ENCODE measurements around the gene FASTKD3. TPM values are rescaled to one million over a fixed set of nuclear protein-coding genes. Genes with fewer than 3 reads are reported as not detected.

Gene FASTKD3
- total and polyA plus RNA-seq, 2 of the 4 experiments (the other 2 are of a cell fraction), result 8.4 to 12.7 TPM

DNA sequence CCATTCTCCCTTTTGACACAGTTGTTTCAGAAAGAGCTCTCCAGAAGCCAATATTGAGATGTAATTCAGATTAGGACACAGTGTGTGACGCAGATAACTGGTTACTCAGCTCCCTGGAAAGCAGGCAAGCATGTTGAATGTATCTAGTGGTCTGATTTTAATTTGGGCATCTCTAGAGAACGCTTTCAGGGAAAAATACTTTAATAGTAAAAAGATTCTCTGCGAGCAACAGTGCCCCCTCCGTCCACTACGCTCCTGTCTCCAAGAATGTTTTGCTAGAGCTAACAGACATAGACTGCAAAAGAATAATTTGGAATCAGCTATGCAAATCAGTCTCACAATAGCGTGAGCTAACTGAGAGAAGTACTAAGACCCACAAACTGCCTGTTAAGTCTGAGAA, 41.2 kb downstream of the FASTKD3 start:
- Histone ChIP-seq H2AFZ (replicated peaks; ENCODE audit: low read length, poor library complexity) (no peak overlapping the region), H2BK15ac (ENCODE audit: low read depth, low read length) (no peak overlapping the region), H2BK120ac (ENCODE audit: low read depth, low read length) (no peak overlapping the region), H3K4me2 (ENCODE audit: low read depth, low read length) (no peak overlapping the region), H4K20me1 (ENCODE audit: insufficient read depth, low read length) (no peaks in the 10 kb centered on the region), H3K4me1 (ENCODE audit: control insufficient read depth, insufficient read depth, low read length) (no peaks in the 10 kb centered on the region), H3K56ac (ENCODE audit: extremely low read depth, insufficient read depth, low read length) (no peak overlapping the region), H2AK9ac (replicated peaks; ENCODE audit: low read depth, low read length, poor library complexity) (no peak overlapping the region), H2BK20ac (ENCODE audit: low read depth, low read length) (no peak overlapping the region), H3K18ac (ENCODE audit: low read depth, low read length) (no peak overlapping the region), H3K9me1 (ENCODE audit: insufficient read depth, low read length) (no peaks in the 10 kb centered on the region), H4K91ac (ENCODE audit: insufficient read depth, low read depth, low read length) (no peak overlapping the region), H3K14ac (replicated peaks; ENCODE audit: low read depth, low read length) (no peak overlapping the region), H3K23ac (ENCODE audit: low read depth, low read length) (no peak overlapping the region), H3K4me3 (ENCODE audit: insufficient read depth, low read depth, low read length) (no peak overlapping the region), H3K36me3 (ENCODE audit: control insufficient read depth, insufficient read depth, low read length) (no peaks in the 10 kb centered on the region), H3K27me3 (ENCODE audit: control insufficient read depth, insufficient read depth, low read length) (peaks cover 2% of the 10 kb centered on the region), H4K8ac (ENCODE audit: low read depth in 2 of 2, low read length in 2 of 2) (no peak overlapping the region), H3K9ac (ENCODE audit: low read depth, low read length) (no peak overlapping the region), H3K27ac (ENCODE audit: insufficient read depth, low read length) (no peak overlapping the region), H3K4ac (ENCODE audit: low read depth, low read length) (no peak overlapping the region), H3K9me3 (ENCODE audit: control insufficient read depth, insufficient read depth, low read length) (no peaks in the 10 kb centered on the region), H2AK5ac (ENCODE audit: low read depth, low read length) (no peak overlapping the region), H2BK5ac (ENCODE audit: low read depth, low read length, poor library complexity, severe bottlenecking) (no peak overlapping the region), H3K79me1 (ENCODE audit: low read depth in 1 of 2, low read length in 2 of 2) (no peaks in the 10 kb centered on the region), H4K5ac (ENCODE audit: low read depth, low read length) (no peak overlapping the region)
- TF ChIP-seq BHLHE40 (IDR thresholded peaks at IDR 0.05; ENCODE audit: low read depth, low read length) (no peak), NFE2L2 (IDR thresholded peaks at IDR 0.05; ENCODE audit: low read depth, low read length) (no peak), MAZ (IDR thresholded peaks at IDR 0.05; ENCODE audit: borderline replicate concordance, low read depth, low read length) (no peak), RFX5 (IDR thresholded peaks at IDR 0.05; ENCODE audit: low read depth, low read length) (no peak), MXI1 (IDR thresholded peaks at IDR 0.05; ENCODE audit: borderline replicate concordance, low read depth, low read length) (no peak), RCOR1 (IDR thresholded peaks at IDR 0.05; ENCODE audit: insufficient replicate concordance, low read length) (no peak), CEBPB (IDR thresholded peaks at IDR 0.05; ENCODE audit: low read depth, low read length) (no peak), CHD1 (IDR thresholded peaks at IDR 0.05; ENCODE audit: low read depth, low read length) (no peak), SMC3 (IDR thresholded peaks at IDR 0.05; ENCODE audit: low read depth, low read length) (no peak)
- TF ChIP-seq, protein P1, sequence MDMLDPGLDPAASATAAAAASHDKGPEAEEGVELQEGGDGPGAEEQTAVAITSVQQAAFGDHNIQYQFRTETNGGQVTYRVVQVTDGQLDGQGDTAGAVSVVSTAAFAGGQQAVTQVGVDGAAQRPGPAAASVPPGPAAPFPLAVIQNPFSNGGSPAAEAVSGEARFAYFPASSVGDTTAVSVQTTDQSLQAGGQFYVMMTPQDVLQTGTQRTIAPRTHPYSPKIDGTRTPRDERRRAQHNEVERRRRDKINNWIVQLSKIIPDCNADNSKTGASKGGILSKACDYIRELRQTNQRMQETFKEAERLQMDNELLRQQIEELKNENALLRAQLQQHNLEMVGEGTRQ (IDR thresholded peaks at IDR 0.05; ENCODE audit: low read depth, low read length), result no peak
- DNase-seq (no peak), ATAC-seq (ENCODE audit: low read depth) (no peak; the same call in 1 of the 2 replicates)
- CTCF ChIA-PET, result no interaction called here
- POLR2A ChIA-PET (ENCODE audit: unreplicated experiment), result no interaction called here
- in situ Hi-C loops (cut with MboI; ENCODE audit: low sequenced_read_pairs), result no loop called here
- intact Hi-C loops (cut with micrococcal nuclease), result no loop called here
- BruUV-seq (replicated peaks), result no TSS peak
- dilution Hi-C loops (cut with HindIII; ENCODE audit: low sequenced_read_pairs, unreplicated experiment), result no loop called here
- 60% methylated on average over 2 of the region's 6 CpGs; no CpG with 5 or more reads in 1 of the 2 experiments for WGBS, 2 experiments (ENCODE audit: extremely low coverage in 2 of 2, insufficient read length in 1 of 2)

Data from IMR-90 (cell line).